ENCODE results near the gene PCDHGA1. TPM values are rescaled to one million over a fixed set of nuclear protein-coding genes. Genes with fewer than 3 reads are reported as not detected.
A peak's percentile ranks its signal among the peaks of the same experiment; 100 is the strongest.

Gene PCDHGA1
- total and polyA plus RNA-seq, 9 of the 15 experiments (the other 6 are each of a cell fraction or from before 2014, with no cell fraction given): 0.05 to 0.26 (median 0.18) TPM; not detected in 2

DNA sequence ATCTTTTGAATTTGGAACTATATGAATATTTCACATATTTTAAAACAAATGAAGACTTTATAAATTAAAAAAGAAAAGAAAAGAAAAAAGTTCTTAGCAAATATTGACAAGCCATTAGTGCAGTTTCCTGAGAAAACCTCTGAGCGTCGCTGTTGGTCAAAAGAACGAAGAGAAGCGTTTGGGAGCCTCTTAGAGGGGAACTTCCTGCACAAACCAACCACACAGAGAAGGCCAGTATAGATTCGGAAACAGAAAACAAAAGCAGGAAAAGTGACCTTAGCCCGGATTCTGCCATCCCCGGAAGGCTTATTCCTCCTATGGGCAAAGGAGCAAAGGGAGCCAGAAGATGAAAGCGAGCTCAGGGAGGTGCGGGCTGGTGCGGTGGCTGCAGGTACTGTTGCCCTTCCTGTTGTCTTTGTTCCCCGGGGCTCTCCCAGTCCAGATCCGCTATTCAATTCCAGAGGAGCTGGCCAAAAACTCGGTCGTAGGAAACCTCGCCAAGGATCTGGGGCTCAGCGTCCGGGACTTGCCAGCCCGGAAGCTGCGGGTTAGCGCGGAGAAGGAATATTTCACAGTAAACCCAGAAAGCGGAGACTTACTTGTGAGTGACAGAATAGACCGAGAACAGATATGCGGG, 29.6 kb downstream of the PCDHGA1 start, which contains the start of gene PCDHGB2:
TSS of gene PCDHGB2 (plus strand) at position 205 of the 637 bp plus-strand sequence. CDS start at position 347, 142 bp downstream.
- H3K9ac ChIP-seq (ENCODE audit: insufficient read depth in 1 of 2, low read depth in 2 of 2, low read length in 2 of 2): peak within 1 kb of the TSS in 1 of 2 experiments; percentile 56; a peak in 2 of 4 replicates
- H3K9me1 ChIP-seq (ENCODE audit: control insufficient read depth, insufficient read depth, low read length): no peaks in the 10 kb centered on the region
- no peaks in the 10 kb centered on the region; the same call in 1 of the 2 replicates for H3K9me3 ChIP-seq (replicated peaks; ENCODE audit: control insufficient read depth, insufficient read depth, low read depth, low read length)
- H4K20me1 ChIP-seq (replicated peaks; ENCODE audit: control insufficient read depth, insufficient read depth, low read length): no peaks in the 10 kb centered on the region
- FAIRE-seq (peak; percentile 66), DNase-seq (ENCODE audit: extremely low read depth in 1 of 4, low spot score in 3 of 4) (peak in 2 of 4 experiments; percentile 40 to 56), ATAC-seq (peak; percentile 76)
- no peaks in the 10 kb centered on the region for H3K36me3 ChIP-seq (ENCODE audit: control insufficient read depth, insufficient read depth, low read length)
- H3K27ac ChIP-seq (ENCODE audit: extremely low read depth, low read depth, low read length): no peak within 1 kb of the TSS
- intact Hi-C loops (cut with micrococcal nuclease) (no loop called here), in situ Hi-C loops (cut with MboI) (no loop called here)
- no peaks in the 10 kb centered on the region for H3K79me2 ChIP-seq (ENCODE audit: control insufficient read depth, insufficient read depth, low read length)
- POLR2A ChIA-PET: no interaction called here
- WGBS (ENCODE audit: insufficient coverage, low coverage, missing lambda C conversion rate): 10% methylated on average over 24 of the region's 24 CpGs
- BruUV-seq (replicated peaks): no TSS peak
- H3K4me2 ChIP-seq (ENCODE audit: insufficient read depth, low read length): peak within 1 kb of the TSS; percentile 35
- CTCF ChIA-PET (ENCODE audit: low intra/inter-chr PET ratio): interaction anchor here (1.0 to 2.3 kb wide), 3 partner anchors 152 to 204 kb away, joined by 3 to 12 read pairs (median 4); no protein-coding TSS in a partner anchor
- peak within 1 kb of the TSS; percentile 47; the same call in 1 of the 2 replicates for H2AFZ ChIP-seq (ENCODE audit: low read depth, low read length)
- H3K4me1 ChIP-seq (replicated peaks in 1 of 2; ENCODE audit: control insufficient read depth in 2 of 2, insufficient read depth in 2 of 2, low read length in 2 of 2): peaks cover 3 to 17% of the 10 kb centered on the region in 2 experiments; a peak in 3 of 5 replicates
- H3K27me3 ChIP-seq (ENCODE audit: control insufficient read depth in 2 of 2, insufficient read depth in 2 of 2, low read length in 2 of 2): peaks cover 0 to 28% of the 10 kb centered on the region in 2 experiments; a peak in 3 of 5 replicates
- peak within 1 kb of the TSS; percentile 33 for H3K4me3 ChIP-seq
- TF ChIP-seq MAZ (CRISPR knock-in tag; conservative IDR thresholded peaks at IDR 0.05 in 1 of 2, IDR thresholded peaks at IDR 0.05 in 1 of 2) (0 out of 4 replicates have a peak, but pooled peaks of 1 of the 2 experiments have one; percentile 16), CBFB (CRISPR knock-in tag; IDR thresholded peaks at IDR 0.05) (no peak), HMGN3 (IDR thresholded peaks at IDR 0.05; ENCODE audit: borderline replicate concordance, extremely low read depth, insufficient read length, low read depth, low read length) (no peak), KLF10 (CRISPR knock-in tag; IDR thresholded peaks at IDR 0.05) (no peak), RAD21 (CRISPR knock-in tag; conservative IDR thresholded peaks at IDR 0.05 in 1 of 2, IDR thresholded peaks at IDR 0.05 in 1 of 2) (peak; percentile 12 to 35; a peak in 2 of 4 replicates)
- TF ChIP-seq, protein P1, sequence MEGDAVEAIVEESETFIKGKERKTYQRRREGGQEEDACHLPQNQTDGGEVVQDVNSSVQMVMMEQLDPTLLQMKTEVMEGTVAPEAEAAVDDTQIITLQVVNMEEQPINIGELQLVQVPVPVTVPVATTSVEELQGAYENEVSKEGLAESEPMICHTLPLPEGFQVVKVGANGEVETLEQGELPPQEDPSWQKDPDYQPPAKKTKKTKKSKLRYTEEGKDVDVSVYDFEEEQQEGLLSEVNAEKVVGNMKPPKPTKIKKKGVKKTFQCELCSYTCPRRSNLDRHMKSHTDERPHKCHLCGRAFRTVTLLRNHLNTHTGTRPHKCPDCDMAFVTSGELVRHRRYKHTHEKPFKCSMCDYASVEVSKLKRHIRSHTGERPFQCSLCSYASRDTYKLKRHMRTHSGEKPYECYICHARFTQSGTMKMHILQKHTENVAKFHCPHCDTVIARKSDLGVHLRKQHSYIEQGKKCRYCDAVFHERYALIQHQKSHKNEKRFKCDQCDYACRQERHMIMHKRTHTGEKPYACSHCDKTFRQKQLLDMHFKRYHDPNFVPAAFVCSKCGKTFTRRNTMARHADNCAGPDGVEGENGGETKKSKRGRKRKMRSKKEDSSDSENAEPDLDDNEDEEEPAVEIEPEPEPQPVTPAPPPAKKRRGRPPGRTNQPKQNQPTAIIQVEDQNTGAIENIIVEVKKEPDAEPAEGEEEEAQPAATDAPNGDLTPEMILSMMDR (IDR thresholded peaks at IDR 0.05 in 2 of 3, conservative IDR thresholded peaks at IDR 0.05 in 1 of 3; ENCODE audit: insufficient read depth in 2 of 3, low read depth in 1 of 3, low read length in 3 of 3): peak; percentile 58 to 70 (median 68)
- TF ChIP-seq, protein P2, sequence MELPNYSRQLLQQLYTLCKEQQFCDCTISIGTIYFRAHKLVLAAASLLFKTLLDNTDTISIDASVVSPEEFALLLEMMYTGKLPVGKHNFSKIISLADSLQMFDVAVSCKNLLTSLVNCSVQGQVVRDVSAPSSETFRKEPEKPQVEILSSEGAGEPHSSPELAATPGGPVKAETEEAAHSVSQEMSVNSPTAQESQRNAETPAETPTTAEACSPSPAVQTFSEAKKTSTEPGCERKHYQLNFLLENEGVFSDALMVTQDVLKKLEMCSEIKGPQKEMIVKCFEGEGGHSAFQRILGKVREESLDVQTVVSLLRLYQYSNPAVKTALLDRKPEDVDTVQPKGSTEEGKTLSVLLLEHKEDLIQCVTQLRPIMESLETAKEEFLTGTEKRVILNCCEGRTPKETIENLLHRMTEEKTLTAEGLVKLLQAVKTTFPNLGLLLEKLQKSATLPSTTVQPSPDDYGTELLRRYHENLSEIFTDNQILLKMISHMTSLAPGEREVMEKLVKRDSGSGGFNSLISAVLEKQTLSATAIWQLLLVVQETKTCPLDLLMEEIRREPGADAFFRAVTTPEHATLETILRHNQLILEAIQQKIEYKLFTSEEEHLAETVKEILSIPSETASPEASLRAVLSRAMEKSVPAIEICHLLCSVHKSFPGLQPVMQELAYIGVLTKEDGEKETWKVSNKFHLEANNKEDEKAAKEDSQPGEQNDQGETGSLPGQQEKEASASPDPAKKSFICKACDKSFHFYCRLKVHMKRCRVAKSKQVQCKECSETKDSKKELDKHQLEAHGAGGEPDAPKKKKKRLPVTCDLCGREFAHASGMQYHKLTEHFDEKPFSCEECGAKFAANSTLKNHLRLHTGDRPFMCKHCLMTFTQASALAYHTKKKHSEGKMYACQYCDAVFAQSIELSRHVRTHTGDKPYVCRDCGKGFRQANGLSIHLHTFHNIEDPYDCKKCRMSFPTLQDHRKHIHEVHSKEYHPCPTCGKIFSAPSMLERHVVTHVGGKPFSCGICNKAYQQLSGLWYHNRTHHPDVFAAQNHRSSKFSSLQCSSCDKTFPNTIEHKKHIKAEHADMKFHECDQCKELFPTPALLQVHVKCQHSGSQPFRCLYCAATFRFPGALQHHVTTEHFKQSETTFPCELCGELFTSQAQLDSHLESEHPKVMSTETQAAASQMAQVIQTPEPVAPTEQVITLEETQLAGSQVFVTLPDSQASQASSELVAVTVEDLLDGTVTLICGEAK (IDR thresholded peaks at IDR 0.05): 0 out of 2 replicates have a peak, but pooled peaks have one; percentile 18
- TF ChIP-seq, protein P2 (CRISPR knock-in tag; IDR thresholded peaks at IDR 0.05): no peak

All from K562 (cell line).